ENCODE results near the gene IFT74.

DNA sequence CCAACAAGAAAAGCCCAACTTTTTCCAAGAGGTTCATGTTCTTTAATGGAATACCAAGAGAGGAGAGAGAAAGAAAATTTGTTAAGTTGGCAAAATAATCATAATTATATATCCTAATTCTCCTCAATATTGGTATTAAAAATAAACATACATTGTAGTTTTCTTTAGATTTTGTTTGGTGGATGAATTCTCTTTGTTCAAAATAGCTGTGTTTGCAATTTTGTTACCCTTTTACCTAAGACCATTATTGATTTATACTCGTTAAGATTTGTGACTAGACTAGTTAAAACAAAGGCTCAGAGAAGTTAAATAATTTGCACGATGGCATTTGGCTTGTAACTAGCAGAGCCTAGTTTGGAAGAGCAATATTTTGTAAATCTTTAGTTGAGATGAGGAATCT lies 39.6 kb downstream of the IFT74 start:
- TF ChIP-seq FOXA1 (IDR thresholded peaks at IDR 0.05), result no peak
- TF ChIP-seq NFRKB (IDR thresholded peaks at IDR 0.05), result no peak
- TF ChIP-seq L3MBTL2 (conservative IDR thresholded peaks at IDR 0.05), result no peak
- no peak for TF ChIP-seq SUZ12 (IDR thresholded peaks at IDR 0.05)
- TF ChIP-seq FOXM1 (IDR thresholded peaks at IDR 0.05; ENCODE audit: borderline replicate concordance), result no peak
- no peak for TF ChIP-seq BHLHE40 (IDR thresholded peaks at IDR 0.05; ENCODE audit: borderline replicate concordance)
- TF ChIP-seq LEF1 (IDR thresholded peaks at IDR 0.05; ENCODE audit: borderline replicate concordance), result no peak
- TF ChIP-seq SP1 (IDR thresholded peaks at IDR 0.05), result no peak
- no peak for TF ChIP-seq TARDBP (IDR thresholded peaks at IDR 0.05)
- no peak for TF ChIP-seq CTBP1 (IDR thresholded peaks at IDR 0.05; ENCODE audit: borderline replicate concordance)
- TF ChIP-seq, protein P1, sequence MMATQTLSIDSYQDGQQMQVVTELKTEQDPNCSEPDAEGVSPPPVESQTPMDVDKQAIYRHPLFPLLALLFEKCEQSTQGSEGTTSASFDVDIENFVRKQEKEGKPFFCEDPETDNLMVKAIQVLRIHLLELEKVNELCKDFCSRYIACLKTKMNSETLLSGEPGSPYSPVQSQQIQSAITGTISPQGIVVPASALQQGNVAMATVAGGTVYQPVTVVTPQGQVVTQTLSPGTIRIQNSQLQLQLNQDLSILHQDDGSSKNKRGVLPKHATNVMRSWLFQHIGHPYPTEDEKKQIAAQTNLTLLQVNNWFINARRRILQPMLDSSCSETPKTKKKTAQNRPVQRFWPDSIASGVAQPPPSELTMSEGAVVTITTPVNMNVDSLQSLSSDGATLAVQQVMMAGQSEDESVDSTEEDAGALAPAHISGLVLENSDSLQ (IDR thresholded peaks at IDR 0.05), result no peak

Measured in HEK293T (cell line).